Fibroblast of lung (primary cell): ENCODE measurements around the gene GALK2.

Experiments
- CTCF ChIP-seq, 2 donors: IDR thresholded peaks in 1 of 2; conservative IDR thresholded peaks in 1 of 2; 1 replicate in 1 of 2; 2 replicates in 1 of 2; pipeline ENCODE4 v1.5.1; 2011 to 2012; ENCODE audit warnings: low read length in 2 of 2, control low read depth in 1 of 2, inconsistent platforms in 1 of 2, low read depth in 1 of 2, mild to moderate bottlenecking in 1 of 2
- EZH2 ChIP-seq: IDR thresholded peaks from 2 replicates; pipeline ENCODE4 v1.5.1; 2012; ENCODE audit warnings: low read length, control low read depth, mild to moderate bottlenecking; ENCODE audit errors: missing control alignments

DNA sequence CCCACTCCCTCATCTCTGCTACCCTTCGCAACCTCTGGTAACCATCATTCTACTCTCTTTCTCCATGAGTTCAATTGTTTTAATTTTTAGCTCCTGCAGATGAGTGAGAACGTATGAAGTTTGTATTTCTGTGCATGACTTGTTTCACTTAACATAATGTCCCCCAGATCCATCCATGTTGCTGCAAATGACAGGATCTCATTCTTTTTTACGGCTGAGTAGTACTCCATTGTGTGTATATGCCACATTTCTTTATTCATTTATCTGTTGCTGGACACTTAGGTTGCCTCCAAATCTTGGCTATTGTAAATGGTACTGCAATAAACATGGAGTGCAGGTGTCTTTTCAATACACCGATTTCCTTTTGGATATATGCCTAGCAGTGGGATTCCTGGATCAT lies 12.1 kb downstream of the GALK2 start:
- TF ChIP-seq CTCF (conservative IDR thresholded peaks at IDR 0.05 in 1 of 2, IDR thresholded peaks at IDR 0.05 in 1 of 2; ENCODE audit: low read depth in 1 of 2, low read length in 2 of 2) (no peak), EZH2 (no peak)
